ENCODE measurements around the gene NT5C3B. TPM values are rescaled to one million over a fixed set of nuclear protein-coding genes. Genes with fewer than 3 reads are reported as not detected.
A peak's percentile ranks its signal among the peaks of the same experiment; 100 is the strongest.
"Not testable (repeated sequence)": the region's sequence is repeated elsewhere in the genome, so short reads cannot be mapped to it uniquely, and the experiment has no call there.

NT5C3B gene
- total RNA-seq, 1 experiment from 2014 or later, result 78.8 TPM

GRCh38 chr17:41835214-41835799 lies 725 bp downstream of the NT5C3B start:
- no peak overlapping the region for H3K27ac ChIP-seq (ENCODE audit: low read length)
- no peaks in the 10 kb centered on the region for H3F3A ChIP-seq (ENCODE audit: low read length, unreplicated experiment)
- BruUV-seq (replicated peaks), result TSS peak; percentile 53
- CTCF ChIA-PET, result no interaction called here
- peaks cover 15% of the 10 kb centered on the region for H3K79me2 ChIP-seq (ENCODE audit: low read length)
- H3K4me3 ChIP-seq (ENCODE audit: low read length), result peak overlapping the region; percentile 95
- POLR2A ChIA-PET (ENCODE audit: unreplicated experiment), result interaction anchor here (0.6 kb wide), 1 partner anchor 14 kb away, joined by 15 read pairs; no protein-coding TSS in a partner anchor
- H2AFZ ChIP-seq (ENCODE audit: low read length), result peak overlapping the region; percentile 96
- no peak for TF ChIP-seq EZH2phosphoT487 (IDR thresholded peaks at IDR 0.05; ENCODE audit: borderline replicate concordance, low read length)
- no peak for TF ChIP-seq EZH2 (IDR thresholded peaks at IDR 0.05; ENCODE audit: low read length, unreplicated experiment)
- TF ChIP-seq, protein P1, sequence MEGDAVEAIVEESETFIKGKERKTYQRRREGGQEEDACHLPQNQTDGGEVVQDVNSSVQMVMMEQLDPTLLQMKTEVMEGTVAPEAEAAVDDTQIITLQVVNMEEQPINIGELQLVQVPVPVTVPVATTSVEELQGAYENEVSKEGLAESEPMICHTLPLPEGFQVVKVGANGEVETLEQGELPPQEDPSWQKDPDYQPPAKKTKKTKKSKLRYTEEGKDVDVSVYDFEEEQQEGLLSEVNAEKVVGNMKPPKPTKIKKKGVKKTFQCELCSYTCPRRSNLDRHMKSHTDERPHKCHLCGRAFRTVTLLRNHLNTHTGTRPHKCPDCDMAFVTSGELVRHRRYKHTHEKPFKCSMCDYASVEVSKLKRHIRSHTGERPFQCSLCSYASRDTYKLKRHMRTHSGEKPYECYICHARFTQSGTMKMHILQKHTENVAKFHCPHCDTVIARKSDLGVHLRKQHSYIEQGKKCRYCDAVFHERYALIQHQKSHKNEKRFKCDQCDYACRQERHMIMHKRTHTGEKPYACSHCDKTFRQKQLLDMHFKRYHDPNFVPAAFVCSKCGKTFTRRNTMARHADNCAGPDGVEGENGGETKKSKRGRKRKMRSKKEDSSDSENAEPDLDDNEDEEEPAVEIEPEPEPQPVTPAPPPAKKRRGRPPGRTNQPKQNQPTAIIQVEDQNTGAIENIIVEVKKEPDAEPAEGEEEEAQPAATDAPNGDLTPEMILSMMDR (conservative IDR thresholded peaks at IDR 0.05; ENCODE audit: low read depth, low read length), result no peak
- no peaks in the 10 kb centered on the region for H4K20me1 ChIP-seq (ENCODE audit: low read length)
- H3K27me3 ChIP-seq (ENCODE audit: low read length), result no peaks in the 10 kb centered on the region
- no peaks in the 10 kb centered on the region for H3K9me3 ChIP-seq (ENCODE audit: low read length)
- no peaks in the 10 kb centered on the region for H3K9me2 ChIP-seq (replicated peaks; ENCODE audit: low read length)
- H3K4me1 ChIP-seq (ENCODE audit: insufficient read depth, low read length), result peaks cover 8% of the 10 kb centered on the region
- intact Hi-C loops (cut with micrococcal nuclease), result no loop called here
- no peaks in the 10 kb centered on the region for H3K36me3 ChIP-seq (ENCODE audit: low read depth, low read length)
- ATAC-seq, result peak; percentile 49
- H3K4me2 ChIP-seq (ENCODE audit: low read length), result peak overlapping the region; percentile 96
- no peak for DNase-seq
- peak overlapping the region; percentile 81 for H3K9ac ChIP-seq (ENCODE audit: low read length)

DNA sequence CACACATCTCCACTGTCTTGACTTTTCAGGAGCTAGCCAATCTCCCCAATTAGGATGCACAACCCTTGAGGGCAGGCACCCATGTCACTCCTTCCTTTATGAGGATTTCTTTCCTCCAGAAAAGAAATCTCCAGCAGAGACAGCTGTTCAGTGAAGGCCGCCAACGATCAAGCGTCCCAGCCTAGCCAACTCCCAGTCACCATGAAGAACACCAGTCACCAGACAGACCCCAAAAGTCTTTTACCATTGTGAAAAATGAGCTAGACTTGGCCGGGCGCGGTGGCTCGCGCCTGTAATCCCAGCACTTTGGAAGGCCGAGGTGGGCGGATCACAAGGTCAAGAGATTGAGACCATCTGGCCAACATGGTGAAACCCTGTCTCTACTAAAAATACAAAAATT lies 6.1 kb downstream of the NT5C3B start:
- BruUV-seq (replicated peaks); ATAC-seq; H3K9me2 ChIP-seq (replicated peaks; ENCODE audit: low read length); POLR2A ChIA-PET (ENCODE audit: unreplicated experiment); CTCF ChIA-PET; H3K4me1 ChIP-seq (ENCODE audit: insufficient read depth, low read length); H3K79me2 ChIP-seq (ENCODE audit: low read length); H3K9ac ChIP-seq (ENCODE audit: low read length); intact Hi-C loops (cut with micrococcal nuclease); H3K27ac ChIP-seq (ENCODE audit: low read length); DNase-seq; H3K27me3 ChIP-seq (ENCODE audit: low read length); H3K4me3 ChIP-seq (ENCODE audit: low read length); H3K9me3 ChIP-seq (ENCODE audit: low read length); H3F3A ChIP-seq (ENCODE audit: low read length, unreplicated experiment); H3K36me3 ChIP-seq (ENCODE audit: low read depth, low read length); H3K4me2 ChIP-seq (ENCODE audit: low read length); H4K20me1 ChIP-seq (ENCODE audit: low read length); H2AFZ ChIP-seq (ENCODE audit: low read length): not testable (repeated sequence)

DNA sequence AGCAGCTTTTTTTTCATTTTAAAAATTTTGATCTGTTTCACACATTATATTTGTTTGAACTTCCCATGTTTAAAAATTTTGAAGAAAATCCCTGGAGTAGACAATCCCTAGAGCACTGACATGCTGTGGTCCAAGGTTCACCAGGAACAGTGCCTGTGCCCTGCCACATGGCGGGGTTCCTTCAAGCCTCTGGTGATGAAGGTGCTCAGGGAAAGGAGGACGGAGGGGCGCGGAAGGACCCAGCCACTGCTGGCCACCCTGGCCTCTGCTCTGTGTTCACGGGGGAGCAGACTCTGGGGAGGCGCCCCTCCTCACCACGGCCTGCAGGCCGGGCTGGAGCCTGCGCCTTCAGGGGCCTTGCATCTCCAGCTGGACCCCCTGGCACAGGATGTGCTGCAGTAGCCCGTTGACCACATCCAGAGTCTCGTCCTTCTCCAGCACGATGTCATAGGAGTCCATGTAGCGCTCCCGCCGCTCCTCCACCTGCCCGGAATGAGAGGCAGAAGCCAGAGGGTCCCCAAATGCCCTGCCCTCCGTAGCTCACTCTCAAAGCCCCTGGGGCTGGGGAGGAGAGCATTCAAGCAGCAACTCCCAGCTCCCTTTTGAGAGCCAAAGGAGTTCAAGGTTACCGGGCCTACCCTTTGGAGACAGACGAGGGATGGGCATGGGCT lies 10.7 kb downstream of the NT5C3B start:
- intact Hi-C loops (cut with micrococcal nuclease), result no loop called here
- H3K9me2 ChIP-seq (replicated peaks; ENCODE audit: low read length), result no peaks in the 10 kb centered on the region
- TF ChIP-seq EZH2phosphoT487 (IDR thresholded peaks at IDR 0.05; ENCODE audit: borderline replicate concordance, low read length), result no peak
- TF ChIP-seq, protein P1 (conservative IDR thresholded peaks at IDR 0.05; ENCODE audit: low read depth, low read length), result no peak
- no peak for TF ChIP-seq EZH2 (IDR thresholded peaks at IDR 0.05; ENCODE audit: low read length, unreplicated experiment)
- no TSS peak for BruUV-seq (replicated peaks)
- H3F3A ChIP-seq (ENCODE audit: low read length, unreplicated experiment), result no peaks in the 10 kb centered on the region
- ChIA-PET POLR2A (ENCODE audit: unreplicated experiment) (no interaction called here), CTCF (no interaction called here)
- no peak overlapping the region for H3K4me2 ChIP-seq (ENCODE audit: low read length)
- no peak overlapping the region for H2AFZ ChIP-seq (ENCODE audit: low read length)
- DNase-seq (no peak), ATAC-seq (no peak)
- H3K36me3 ChIP-seq (ENCODE audit: low read depth, low read length), result no peaks in the 10 kb centered on the region
- no peak overlapping the region for H3K4me3 ChIP-seq (ENCODE audit: low read length)
- H3K27ac ChIP-seq (ENCODE audit: low read length), result no peak overlapping the region
- H3K9me3 ChIP-seq (ENCODE audit: low read length), result no peaks in the 10 kb centered on the region
- no peaks in the 10 kb centered on the region for H3K79me2 ChIP-seq (ENCODE audit: low read length)
- no peaks in the 10 kb centered on the region for H3K27me3 ChIP-seq (ENCODE audit: low read length)
- no peak overlapping the region for H3K9ac ChIP-seq (ENCODE audit: low read length)
- no peaks in the 10 kb centered on the region for H3K4me1 ChIP-seq (ENCODE audit: insufficient read depth, low read length)
- H4K20me1 ChIP-seq (ENCODE audit: low read length), result no peaks in the 10 kb centered on the region
